ENCODE data around the gene MRGPRX2. TPM values are rescaled to one million over a fixed set of nuclear protein-coding genes. Genes with fewer than 3 reads are reported as not detected.

MRGPRX2 gene
- total RNA-seq, 1 donor from 2014 or later, result 0.51 TPM

DNA sequence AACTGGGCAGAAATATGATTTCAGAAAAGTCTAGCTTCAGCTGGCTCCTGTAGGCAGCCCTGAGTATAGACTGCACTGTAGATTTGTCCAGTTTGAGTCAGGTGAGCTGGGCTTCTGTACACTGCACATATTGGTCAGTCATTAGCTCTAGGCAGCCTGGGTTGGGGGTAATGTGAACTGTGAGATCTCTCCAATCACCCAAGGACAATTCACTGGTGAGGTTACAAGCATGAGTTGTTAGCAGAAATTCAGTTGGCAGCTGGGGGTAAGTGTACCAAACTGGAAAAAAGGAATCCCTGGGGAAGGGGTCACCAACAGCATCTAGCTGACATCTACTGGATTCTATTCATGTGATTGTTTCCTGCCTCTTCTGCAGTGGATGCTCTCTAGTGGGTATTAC lies 39.7 kb downstream of the MRGPRX2 start:
- Mint-ChIP-seq H3K27me3 (ENCODE audit: unreplicated experiment) (no peaks in the 10 kb centered on the region), H3K4me3 (ENCODE audit: unreplicated experiment) (no peak overlapping the region), H3K36me3 (ENCODE audit: low read depth, unreplicated experiment) (no peaks in the 10 kb centered on the region), H3K27ac (ENCODE audit: unreplicated experiment) (no peak overlapping the region), H3K4me1 (ENCODE audit: unreplicated experiment) (no peaks in the 10 kb centered on the region), H3K9me3 (ENCODE audit: unreplicated experiment) (no peaks in the 10 kb centered on the region)
- DNase-seq (ENCODE audit: low spot score), result no peak
- TF ChIP-seq CTCF (IDR thresholded peaks at IDR 0.05; ENCODE audit: unreplicated experiment), result no peak

- H3K27ac Mint-ChIP-seq (ENCODE audit: unreplicated experiment), result no peak overlapping the region
- no peaks in the 10 kb centered on the region for H3K9me3 Mint-ChIP-seq (ENCODE audit: unreplicated experiment)
- H3K27me3 Mint-ChIP-seq (ENCODE audit: unreplicated experiment), result no peaks in the 10 kb centered on the region
- no peak for TF ChIP-seq CTCF (IDR thresholded peaks at IDR 0.05; ENCODE audit: unreplicated experiment)
- DNase-seq (ENCODE audit: low spot score), result peak; percentile 39
- no peaks in the 10 kb centered on the region for H3K36me3 Mint-ChIP-seq (ENCODE audit: low read depth, unreplicated experiment)
- H3K4me1 Mint-ChIP-seq (ENCODE audit: unreplicated experiment), result no peaks in the 10 kb centered on the region
- H3K4me3 Mint-ChIP-seq (ENCODE audit: unreplicated experiment), result no peak overlapping the region
These were observed 41.6 kb downstream of the MRGPRX2 start for GRCh38 chr11:19018901-19019300.

GRCh38 chr11:19013181-19013857 lies 47.2 kb downstream of the MRGPRX2 start:
- no peak overlapping the region for H3K4me3 Mint-ChIP-seq (ENCODE audit: unreplicated experiment)
- no peaks in the 10 kb centered on the region for H3K36me3 Mint-ChIP-seq (ENCODE audit: low read depth, unreplicated experiment)
- H3K27ac Mint-ChIP-seq (ENCODE audit: unreplicated experiment), result no peak overlapping the region
- DNase-seq (ENCODE audit: low spot score), result no peak
- H3K4me1 Mint-ChIP-seq (ENCODE audit: unreplicated experiment), result no peaks in the 10 kb centered on the region
- TF ChIP-seq CTCF (IDR thresholded peaks at IDR 0.05; ENCODE audit: unreplicated experiment), result peak; percentile 27
- H3K9me3 Mint-ChIP-seq (ENCODE audit: unreplicated experiment), result no peaks in the 10 kb centered on the region
- no peaks in the 10 kb centered on the region for H3K27me3 Mint-ChIP-seq (ENCODE audit: unreplicated experiment)

- Mint-ChIP-seq H3K27me3 (ENCODE audit: unreplicated experiment) (no peaks in the 10 kb centered on the region), H3K9me3 (ENCODE audit: unreplicated experiment) (no peaks in the 10 kb centered on the region), H3K4me3 (ENCODE audit: unreplicated experiment) (no peak overlapping the region), H3K4me1 (ENCODE audit: unreplicated experiment) (no peaks in the 10 kb centered on the region), H3K36me3 (ENCODE audit: low read depth, unreplicated experiment) (peaks cover 4% of the 10 kb centered on the region), H3K27ac (ENCODE audit: unreplicated experiment) (no peak overlapping the region)
- TF ChIP-seq CTCF (IDR thresholded peaks at IDR 0.05; ENCODE audit: unreplicated experiment), result no peak
- DNase-seq (ENCODE audit: low spot score), result no peak
These were observed 47.9 kb downstream of the MRGPRX2 start for GRCh38 chr11:19012636-19013035.

Other genes with a start within 250 kb of the MRGPRX2 start
- not detected for gene MRGPRX1, start 121.3 kb downstream of the MRGPRX2 start, total RNA-seq (ENCODE audit: unreplicated experiment)
- gene ZDHHC13, start 56.5 kb upstream of the MRGPRX2 start, total RNA-seq (ENCODE audit: unreplicated experiment), result 18.2 TPM
- gene CSRP3, start 141.3 kb upstream of the MRGPRX2 start, total RNA-seq (ENCODE audit: unreplicated experiment), result not detected
- 0.92 TPM for gene E2F8, start 180.2 kb upstream of the MRGPRX2 start, total RNA-seq (ENCODE audit: unreplicated experiment)